Measurements from ENCODE around the gene FLRT3. TPM values are rescaled to one million over a fixed set of nuclear protein-coding genes. Genes with fewer than 3 reads are reported as not detected.

Gene FLRT3
- 0.51 and 1.3 TPM in 2 replicates for total RNA-seq

GRCh38 chr20:14337400-14338171 lies at the start of gene FLRT3:
Gene FLRT3 (minus strand): TSS chr20:14337612. CDS start chr20:14327506, 10,106 bp downstream.
- DNase-seq, result peak; percentile 94

- DNase-seq, result no peak
These were observed 49.3 kb upstream of the FLRT3 start for GRCh38 chr20:14386726-14387125.

- DNase-seq, result no peak
These were observed 47.8 kb upstream of the FLRT3 start for GRCh38 chr20:14385176-14385740.

- DNase-seq, result no peak
These were observed 47.2 kb upstream of the FLRT3 start for GRCh38 chr20:14384416-14385175.

GRCh38 chr20:14383335-14383734 lies 45.9 kb upstream of the FLRT3 start:
- DNase-seq, result no peak

GRCh38 chr20:14378326-14378725 lies 40.9 kb upstream of the FLRT3 start:
- no peak for DNase-seq

- DNase-seq, result no peak
These were observed 38.1 kb upstream of the FLRT3 start for GRCh38 chr20:14375416-14375985.

GRCh38 chr20:14374196-14374595 lies 36.8 kb upstream of the FLRT3 start:
- no peak for DNase-seq

- no peak for DNase-seq
These were observed 24.3 kb upstream of the FLRT3 start for GRCh38 chr20:14361509-14362345.

GRCh38 chr20:14360416-14360815 lies 23.0 kb upstream of the FLRT3 start:
- DNase-seq, result no peak

GRCh38 chr20:14355791-14356190 lies 18.4 kb upstream of the FLRT3 start:
- no peak for DNase-seq

- no peak for DNase-seq
These were observed 7.3 kb upstream of the FLRT3 start for GRCh38 chr20:14344746-14345145.

- DNase-seq, result no peak
These were observed 6.2 kb upstream of the FLRT3 start for GRCh38 chr20:14343491-14344065.

- DNase-seq, result no peak
These were observed 5.5 kb upstream of the FLRT3 start for GRCh38 chr20:14342918-14343317.

- DNase-seq, result no peak
These were observed 4.4 kb upstream of the FLRT3 start for GRCh38 chr20:14341801-14342200.

GRCh38 chr20:14336686-14337085 lies 726 bp downstream of the FLRT3 start:
- peak; percentile 11 for DNase-seq

GRCh38 chr20:14335052-14335451 lies 2.4 kb downstream of the FLRT3 start:
- no peak for DNase-seq

GRCh38 chr20:14334306-14334930 lies 3.0 kb downstream of the FLRT3 start:
- DNase-seq, result peak; percentile 57

- no peak for DNase-seq
These were observed 3.7 kb downstream of the FLRT3 start for GRCh38 chr20:14333721-14334120.

GRCh38 chr20:14332866-14333265 lies 4.5 kb downstream of the FLRT3 start:
- DNase-seq, result no peak

GRCh38 chr20:14331646-14332045 lies 5.8 kb downstream of the FLRT3 start:
- no peak for DNase-seq

GRCh38 chr20:14319704-14320103 lies 17.7 kb downstream of the FLRT3 start:
- no peak for DNase-seq
